ENCODE data around the gene TMEM132D.

TMEM132D gene

DNA sequence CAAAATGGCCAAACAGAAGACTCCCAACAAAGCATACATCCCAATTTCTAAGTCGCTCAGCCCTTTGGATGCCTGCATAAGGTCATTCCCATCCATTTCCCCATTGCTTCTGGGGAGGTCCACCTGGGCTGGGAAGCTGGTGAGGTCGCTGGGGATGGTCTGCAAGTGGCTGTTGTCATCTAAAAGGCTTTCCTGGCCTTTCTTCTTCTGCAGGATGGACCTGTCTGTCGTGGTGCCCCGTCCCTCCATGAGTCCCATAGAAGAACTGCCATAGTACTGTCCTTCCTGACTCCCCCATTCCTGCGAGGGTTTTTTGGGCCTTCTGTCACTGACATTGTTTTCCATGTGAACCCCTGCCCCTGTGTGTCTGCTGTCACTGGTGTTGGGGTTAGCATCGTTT, 829.4 kb downstream of the TMEM132D start:
- H3K4me3 ChIP-seq (replicated peaks; ENCODE audit: low read depth, low read length), result no peak overlapping the region

GRCh38 chr12:129073157-129073915, 830.5 kb downstream of the TMEM132D start:
- Histone ChIP-seq H3K27me3 (replicated peaks; ENCODE audit: control insufficient read depth, insufficient read depth, low read length) (no peaks in the 10 kb centered on the region), H3K36me3 (ENCODE audit: control insufficient read depth, insufficient read depth, low read length) (no peaks in the 10 kb centered on the region), H3K4me3 (replicated peaks; ENCODE audit: low read depth, low read length) (no peak overlapping the region)
- TF ChIP-seq CTCF (IDR thresholded peaks at IDR 0.05; ENCODE audit: insufficient read depth, low read length, poor library complexity, severe bottlenecking), result no peak
- DNase-seq (ENCODE audit: extremely low read depth, insufficient read length), result no peak

More for the DNA sequence above, 829.4 kb downstream of the TMEM132D start:
- no peak for DNase-seq (ENCODE audit: extremely low read depth, insufficient read length)
- no peak for TF ChIP-seq CTCF (IDR thresholded peaks at IDR 0.05; ENCODE audit: insufficient read depth, low read length, poor library complexity, severe bottlenecking)
- Histone ChIP-seq H3K27me3 (replicated peaks; ENCODE audit: control insufficient read depth, insufficient read depth, low read length) (no peaks in the 10 kb centered on the region), H3K36me3 (ENCODE audit: control insufficient read depth, insufficient read depth, low read length) (no peaks in the 10 kb centered on the region)

- H3K4me3 ChIP-seq (replicated peaks; ENCODE audit: low read depth, low read length), result no peak overlapping the region
- DNase-seq (ENCODE audit: extremely low read depth, insufficient read length), result no peak
- no peak for TF ChIP-seq CTCF (IDR thresholded peaks at IDR 0.05; ENCODE audit: insufficient read depth, low read length, poor library complexity, severe bottlenecking)
- H3K27me3 ChIP-seq (replicated peaks; ENCODE audit: control insufficient read depth, insufficient read depth, low read length), result no peaks in the 10 kb centered on the region
- no peaks in the 10 kb centered on the region for H3K36me3 ChIP-seq (ENCODE audit: control insufficient read depth, insufficient read depth, low read length)
Observed at GRCh38 chr12:129071362-129071761, 832.5 kb downstream of the TMEM132D start.

DNA sequence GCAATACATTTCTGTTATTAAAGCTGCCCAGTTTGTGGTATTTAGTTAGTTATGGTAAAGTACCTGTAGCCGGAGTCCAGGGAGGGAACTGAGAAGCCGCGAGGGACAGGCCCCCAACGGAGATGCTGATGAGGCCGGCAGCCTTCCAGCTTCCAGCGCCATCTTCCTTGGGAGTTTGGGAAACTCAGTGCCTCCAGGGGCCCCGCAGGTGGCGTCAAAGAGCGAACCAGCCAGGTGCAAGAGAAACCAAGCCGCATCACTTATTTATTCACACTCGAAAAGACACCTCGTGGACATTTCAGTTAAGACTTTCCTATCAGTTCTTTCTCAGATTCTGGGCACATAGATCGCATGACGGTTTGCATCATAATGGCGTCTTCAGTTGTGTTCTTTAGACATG, 833.9 kb downstream of the TMEM132D start:
- H3K4me3 ChIP-seq (replicated peaks; ENCODE audit: low read depth, low read length), result no peak overlapping the region
- no peak for TF ChIP-seq CTCF (IDR thresholded peaks at IDR 0.05; ENCODE audit: insufficient read depth, low read length, poor library complexity, severe bottlenecking)
- DNase-seq (ENCODE audit: extremely low read depth, insufficient read length), result no peak

DNA sequence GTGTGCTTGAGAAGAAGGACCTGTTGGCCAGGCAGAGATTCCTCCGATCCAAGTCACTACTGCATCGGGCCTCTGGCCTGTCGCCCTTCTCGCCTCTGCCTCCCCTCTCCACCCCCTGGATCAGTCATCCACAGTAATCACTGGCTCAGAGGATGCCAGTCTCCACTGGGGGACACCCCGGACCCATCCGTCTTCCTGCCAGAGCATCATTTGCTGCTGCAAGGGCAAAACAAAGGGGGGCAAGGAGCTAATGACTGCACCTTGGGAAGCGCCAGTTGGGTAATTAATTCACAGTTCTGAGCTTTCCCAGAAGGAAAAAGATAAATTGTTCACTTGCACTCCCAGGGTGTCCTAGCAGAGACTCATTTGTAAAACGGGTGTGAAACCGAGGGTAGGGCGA, 835.1 kb downstream of the TMEM132D start:
- H3K36me3 ChIP-seq (ENCODE audit: control insufficient read depth, insufficient read depth, low read length), result no peaks in the 10 kb centered on the region
- no peaks in the 10 kb centered on the region for H3K27me3 ChIP-seq (replicated peaks; ENCODE audit: control insufficient read depth, insufficient read depth, low read length)
- no peak overlapping the region for H3K4me3 ChIP-seq (replicated peaks; ENCODE audit: low read depth, low read length)
- no peak for TF ChIP-seq CTCF (IDR thresholded peaks at IDR 0.05; ENCODE audit: insufficient read depth, low read length, poor library complexity, severe bottlenecking)
- no peak for DNase-seq (ENCODE audit: extremely low read depth, insufficient read length)

More for the DNA sequence above, 833.9 kb downstream of the TMEM132D start:
- Histone ChIP-seq H3K36me3 (ENCODE audit: control insufficient read depth, insufficient read depth, low read length) (no peaks in the 10 kb centered on the region), H3K27me3 (replicated peaks; ENCODE audit: control insufficient read depth, insufficient read depth, low read length) (no peaks in the 10 kb centered on the region)

All from GM06990 (cell line).